ENCODE data around the gene IL23R.

DNA sequence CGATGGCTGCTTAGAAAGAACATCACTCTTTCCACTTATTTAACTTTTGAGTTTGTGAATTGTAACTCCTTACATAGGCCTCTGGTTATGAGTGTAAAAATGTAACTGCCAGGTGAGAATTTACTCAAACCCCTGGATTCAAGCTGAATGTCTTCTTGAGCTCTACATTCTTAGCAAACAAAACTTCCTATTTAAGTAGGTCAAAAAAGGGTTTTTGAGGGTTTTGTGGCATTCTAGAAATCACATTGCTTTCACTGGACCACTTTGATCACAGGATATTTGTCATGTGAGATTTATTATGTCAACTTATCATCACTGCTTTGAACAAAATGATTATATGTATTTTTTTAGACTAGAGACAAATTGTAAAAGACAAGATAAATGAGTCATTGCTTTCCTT lies 5.7 kb downstream of the IL23R start:
- TF ChIP-seq POLR2A (IDR thresholded peaks at IDR 0.05), result no peak
- TF ChIP-seq, protein P1, sequence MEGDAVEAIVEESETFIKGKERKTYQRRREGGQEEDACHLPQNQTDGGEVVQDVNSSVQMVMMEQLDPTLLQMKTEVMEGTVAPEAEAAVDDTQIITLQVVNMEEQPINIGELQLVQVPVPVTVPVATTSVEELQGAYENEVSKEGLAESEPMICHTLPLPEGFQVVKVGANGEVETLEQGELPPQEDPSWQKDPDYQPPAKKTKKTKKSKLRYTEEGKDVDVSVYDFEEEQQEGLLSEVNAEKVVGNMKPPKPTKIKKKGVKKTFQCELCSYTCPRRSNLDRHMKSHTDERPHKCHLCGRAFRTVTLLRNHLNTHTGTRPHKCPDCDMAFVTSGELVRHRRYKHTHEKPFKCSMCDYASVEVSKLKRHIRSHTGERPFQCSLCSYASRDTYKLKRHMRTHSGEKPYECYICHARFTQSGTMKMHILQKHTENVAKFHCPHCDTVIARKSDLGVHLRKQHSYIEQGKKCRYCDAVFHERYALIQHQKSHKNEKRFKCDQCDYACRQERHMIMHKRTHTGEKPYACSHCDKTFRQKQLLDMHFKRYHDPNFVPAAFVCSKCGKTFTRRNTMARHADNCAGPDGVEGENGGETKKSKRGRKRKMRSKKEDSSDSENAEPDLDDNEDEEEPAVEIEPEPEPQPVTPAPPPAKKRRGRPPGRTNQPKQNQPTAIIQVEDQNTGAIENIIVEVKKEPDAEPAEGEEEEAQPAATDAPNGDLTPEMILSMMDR (IDR thresholded peaks at IDR 0.05), result no peak
